ENCODE measurements around the gene PRR33. TPM values are rescaled to one million over a fixed set of nuclear protein-coding genes. Genes with fewer than 3 reads are reported as not detected.
A peak's percentile ranks its signal among the peaks of the same experiment; 100 is the strongest.
"Not testable (repeated sequence)": the region's sequence is repeated elsewhere in the genome, so short reads cannot be mapped to it uniquely, and the experiment has no call there.

The PRR33 gene
- total and polyA plus RNA-seq, 9 of the 15 experiments (the other 6 are each of a cell fraction or from before 2014, with no cell fraction given): not detected

GRCh38 chr11:1939788-1940187 is 48.1 kb upstream of the PRR33 start:
- H3K9ac ChIP-seq (ENCODE audit: insufficient read depth in 1 of 2, low read depth in 2 of 2, low read length in 2 of 2); H3K4me2 ChIP-seq (ENCODE audit: insufficient read depth, low read length); H3K4me3 ChIP-seq; H3K9me3 ChIP-seq (replicated peaks; ENCODE audit: control insufficient read depth, insufficient read depth, low read depth, low read length); H3K79me2 ChIP-seq (ENCODE audit: control insufficient read depth, insufficient read depth, low read length); intact Hi-C loops (cut with micrococcal nuclease); POLR2A ChIA-PET; H3K9me1 ChIP-seq (ENCODE audit: control insufficient read depth, insufficient read depth, low read length); H2AFZ ChIP-seq (ENCODE audit: low read depth, low read length); H4K20me1 ChIP-seq (replicated peaks; ENCODE audit: control insufficient read depth, insufficient read depth, low read length); DNase-seq (ENCODE audit: extremely low read depth in 1 of 4, low spot score in 3 of 4); ATAC-seq; BruUV-seq (replicated peaks); H3K36me3 ChIP-seq (ENCODE audit: control insufficient read depth, insufficient read depth, low read length); CTCF ChIA-PET (ENCODE audit: low intra/inter-chr PET ratio); H3K27ac ChIP-seq (ENCODE audit: extremely low read depth, low read depth, low read length): not testable (repeated sequence)
- H3K27me3 ChIP-seq (ENCODE audit: control insufficient read depth in 2 of 2, insufficient read depth in 2 of 2, low read length in 2 of 2): peaks cover 12 to 42% of the 10 kb centered on the region in 2 experiments; a peak in 4 of 5 replicates
- peak; percentile 54 for TF ChIP-seq CHD4 (IDR thresholded peaks at IDR 0.05; ENCODE audit: insufficient read depth, insufficient replicate concordance, low read depth, low read length, poor library complexity, severe bottlenecking)
- peak; percentile 84 for FAIRE-seq
- in situ Hi-C loops (cut with MboI): loop anchor here (5.0 kb wide), 1 partner anchor 42 kb away; no protein-coding TSS in a partner anchor
- H3K4me1 ChIP-seq (replicated peaks in 1 of 2; ENCODE audit: control insufficient read depth in 2 of 2, insufficient read depth in 2 of 2, low read length in 2 of 2): peaks cover 0 to 54% of the 10 kb centered on the region in 2 experiments; a peak in 3 of 5 replicates
- 44% methylated on average over 1 of the region's 1 CpG for WGBS (ENCODE audit: insufficient coverage, low coverage, missing lambda C conversion rate)

GRCh38 chr11:1939006-1939625 is 47.4 kb upstream of the PRR33 start:
- intact Hi-C loops (cut with micrococcal nuclease): no loop called here

More at GRCh38 chr11:1939006-1939625, 47.4 kb upstream of the PRR33 start:
- no peak for FAIRE-seq
- Histone ChIP-seq H3K9ac (ENCODE audit: insufficient read depth in 1 of 2, low read depth in 2 of 2, low read length in 2 of 2) (no peak overlapping the region), H3K9me3 (replicated peaks; ENCODE audit: control insufficient read depth, insufficient read depth, low read depth, low read length) (no peaks in the 10 kb centered on the region), H2AFZ (ENCODE audit: low read depth, low read length) (no peak overlapping the region), H3K9me1 (ENCODE audit: control insufficient read depth, insufficient read depth, low read length) (no peaks in the 10 kb centered on the region), H3K79me2 (ENCODE audit: control insufficient read depth, insufficient read depth, low read length) (no peaks in the 10 kb centered on the region), H3K4me2 (ENCODE audit: insufficient read depth, low read length) (no peak overlapping the region), H3K36me3 (ENCODE audit: control insufficient read depth, insufficient read depth, low read length) (no peaks in the 10 kb centered on the region), H3K27ac (ENCODE audit: extremely low read depth, low read depth, low read length) (no peak overlapping the region), H3K27me3 (ENCODE audit: control insufficient read depth in 2 of 2, insufficient read depth in 2 of 2, low read length in 2 of 2) (peaks cover 15 to 49% of the 10 kb centered on the region in 2 experiments; a peak in 4 of 5 replicates), H3K4me1 (replicated peaks in 1 of 2; ENCODE audit: control insufficient read depth in 2 of 2, insufficient read depth in 2 of 2, low read length in 2 of 2) (peaks cover 0 to 54% of the 10 kb centered on the region in 2 experiments; a peak in 3 of 5 replicates), H3K4me3 (no peak overlapping the region), H4K20me1 (replicated peaks; ENCODE audit: control insufficient read depth, insufficient read depth, low read length) (0 out of 2 replicates have a peak, but pooled peaks cover 4% of the 10 kb centered on the region)
- in situ Hi-C loops (cut with MboI): no loop called here
- ChIA-PET CTCF (ENCODE audit: low intra/inter-chr PET ratio) (no interaction called here), POLR2A (interaction anchor here (0.6 kb wide), 1 partner anchor 42 kb away, joined by 3 read pairs; no protein-coding TSS in a partner anchor)
- 16% methylated on average over 13 of the region's 23 CpGs for WGBS (ENCODE audit: insufficient coverage, low coverage, missing lambda C conversion rate)
- DNase-seq (ENCODE audit: extremely low read depth in 1 of 4, low spot score in 3 of 4): peak in 1 of 4 experiments; percentile 39
- TF ChIP-seq ELF1 (tag; IDR thresholded peaks at IDR 0.05) (no peak), VEZF1 (CRISPR knock-in tag; IDR thresholded peaks at IDR 0.05) (peak; percentile 31; the same call in 1 of the 2 replicates)
- 0 out of 3 replicates have a peak, but pooled peaks have one; percentile 17 for ATAC-seq
- BruUV-seq (replicated peaks): no TSS peak

Measured in K562 (cell line).